Measurements from ENCODE around the gene PRKCE.

GRCh38 chr2:46056541-46056940, 405.1 kb downstream of the PRKCE start:
- peak; percentile 26; the same call in 1 of the 2 replicates for TF ChIP-seq CTCF (IDR thresholded peaks at IDR 0.05)
- no peak for TF ChIP-seq TAF1 (IDR thresholded peaks at IDR 0.05; ENCODE audit: borderline replicate concordance, low read depth, low read length)

Measured in SK-N-SH (cell line).